ENCODE results near the gene GIT2. TPM values are rescaled to one million over a fixed set of nuclear protein-coding genes. Genes with fewer than 3 reads are reported as not detected.

Gene GIT2
- total and polyA plus RNA-seq, 2 experiments from 2014 or later: 15.8 to 20.9 TPM

GRCh38 chr12:110020956-110021355, 24.8 kb upstream of the GIT2 start:
- H3K4me3 Mint-ChIP-seq: no peak overlapping the region
- Histone ChIP-seq H3K9me2 (ENCODE audit: insufficient read depth) (no peaks in the 10 kb centered on the region), H2AFZ (no peak overlapping the region), H3F3A (replicated peaks; ENCODE audit: low read depth) (no peaks in the 10 kb centered on the region), H3K27me3 (ENCODE audit: insufficient read depth) (no peaks in the 10 kb centered on the region), H4K20me1 (replicated peaks; ENCODE audit: insufficient read depth) (no peaks in the 10 kb centered on the region), H3K4me1 (ENCODE audit: insufficient read depth) (peaks cover 14% of the 10 kb centered on the region), H3K27ac (ENCODE audit: low read depth) (no peak overlapping the region), H3K4me2 (no peak overlapping the region), H3K4me3 (no peak overlapping the region), H3K79me2 (replicated peaks; ENCODE audit: insufficient read depth) (no peaks in the 10 kb centered on the region), H3K36me3 (ENCODE audit: insufficient read depth) (no peaks in the 10 kb centered on the region; the same call in 1 of the 2 replicates)
- peaks cover 7% of the 10 kb centered on the region for H3K27me3 Mint-ChIP-seq (ENCODE audit: insufficient read depth, low read depth, poor library complexity)
- H3K4me1 Mint-ChIP-seq: peaks cover 22% of the 10 kb centered on the region; the same call in 2 of the 3 replicates
- no peaks in the 10 kb centered on the region for H3K9me3 Mint-ChIP-seq
- ATAC-seq (no peak), DNase-seq (ENCODE audit: low spot score) (no peak)
- peaks cover 3% of the 10 kb centered on the region; the same call in 1 of the 3 replicates for H3K36me3 Mint-ChIP-seq (ENCODE audit: low read depth)
- no peak for TF ChIP-seq POLR2AphosphoS5 (IDR thresholded peaks at IDR 0.05; ENCODE audit: low read depth)
- TF ChIP-seq NANOG (IDR thresholded peaks at IDR 0.05; ENCODE audit: borderline replicate concordance): no peak
- no peak for TF ChIP-seq EZH2phosphoT487 (IDR thresholded peaks at IDR 0.05; ENCODE audit: unreplicated experiment)
- no peak for TF ChIP-seq ZNF462 (CRISPR knock-in tag; IDR thresholded peaks at IDR 0.05)
- no peak for TF ChIP-seq CTCF (conservative IDR thresholded peaks at IDR 0.05; ENCODE audit: low read depth in 2 of 2)
- no peak for TF ChIP-seq JUNB (IDR thresholded peaks at IDR 0.05; ENCODE audit: unreplicated experiment)
- no peak for TF ChIP-seq STAT1 (IDR thresholded peaks at IDR 0.05; ENCODE audit: unreplicated experiment)
- no peak for TF ChIP-seq ETS1 (IDR thresholded peaks at IDR 0.05)
- TF ChIP-seq ZNF331 (CRISPR knock-in tag; IDR thresholded peaks at IDR 0.05; ENCODE audit: low read depth): no peak
- no peak for TF ChIP-seq ZNF114 (CRISPR knock-in tag; IDR thresholded peaks at IDR 0.05)
- TF ChIP-seq CREB1 (CRISPR knock-in tag; IDR thresholded peaks at IDR 0.05; ENCODE audit: low read depth): no peak
- TF ChIP-seq REST (IDR thresholded peaks at IDR 0.05; ENCODE audit: unreplicated experiment): no peak
- TF ChIP-seq EZH2 (IDR thresholded peaks at IDR 0.05; ENCODE audit: low read depth, unreplicated experiment): no peak
- H3K27ac Mint-ChIP-seq: no peak overlapping the region

Data from GM23338 (cell line).